HCT116 (cell line): Measurements from ENCODE around the gene TPX2. TPM values are rescaled to one million over a fixed set of nuclear protein-coding genes. Genes with fewer than 3 reads are reported as not detected.

Experiments
- ATAC-seq: fragments of 200-7000 bp; cut with Tn5 transposase; 2 replicates; pipeline ENCODE4 v1.9.1; 2020; ENCODE audit warnings: mild to moderate bottlenecking, moderate library complexity
- BruUV-seq: library from RNA; stranded (reverse); fragments of 400-500 nt; replicated peaks from 2 replicates; lab custom pipeline; 2021; lab: Mats Ljungman, UMichigan
- CTCF ChIA-PET: fragments of 300-600 bp; sonication (Branson Sonifier 250); formaldehyde crosslinking; loops from one replicate; lab custom pipeline; 2021; ENCODE audit warnings: antibody characterized with exemption; lab: Charles Lee
- POLR2A ChIA-PET: fragments of 300-600, 350-600 bp; sonication (Branson Sonifier 250); formaldehyde crosslinking; loops from one replicate; lab custom pipeline; 2021; ENCODE audit warnings: antibody characterized with exemption; lab: Charles Lee
- RAD21 ChIA-PET, 2 experiments: fragments of 300-600 bp; sonication (Branson Sonifier 250); formaldehyde crosslinking; loops; one replicate each; lab custom pipeline; 2023; ENCODE audit warnings: low total read pairs in 2 of 2; ENCODE audit not compliant: uncharacterized antibody in 2 of 2, unreplicated experiment in 2 of 2, low non-redundant PET in 1 of 2; lab: Charles Lee
- DNase-seq: peaks from one replicate; pipeline ENCODE4 v3.0.0-alpha.2; 2010; ENCODE audit warnings: low read depth, low spot score
- H2AFZ ChIP-seq: fragments of 200-600 bp; shearing (Covaris generic), sonication (generic); 2 replicates; pipeline ENCODE4 v1.6.1; 2017; ENCODE audit warnings: low read depth, mixed run types, mixed read lengths, antibody characterized with exemption, low read length; ENCODE audit not compliant: poor library complexity, severe bottlenecking
- H3K27ac ChIP-seq: 2 replicates; pipeline ENCODE4 v1.5.1; 2012; ENCODE audit warnings: low read depth, low read length
- H3K27me3 ChIP-seq: fragments of 200-600 bp; sonication (generic); 2 replicates; pipeline ENCODE4 v1.6.1; 2016; ENCODE audit warnings: mixed run types, low read length, mixed read lengths; ENCODE audit not compliant: insufficient read depth
- H3K36me3 ChIP-seq, 2 experiments: fragments of 200-500 bp in 1 of 2; fragments of 200-600 bp in 1 of 2; sonication (Bioruptor generic) in 1 of 2; sonication (generic) in 1 of 2; 2 replicates each; pipeline versions ENCODE4 v1.5.1 to v1.6.1; 2014 to 2016; ENCODE audit warnings: low read length in 2 of 2, inconsistent platforms in 1 of 2, mixed read lengths in 1 of 2, mixed run types in 1 of 2; ENCODE audit not compliant: insufficient read depth in 2 of 2, control insufficient read depth in 1 of 2
- H3K4me1 ChIP-seq, 2 experiments: fragments of 200-600 bp in 1 of 2; sonication (generic) in 1 of 2; 2 replicates each; pipeline versions ENCODE4 v1.5.1 to v1.6.1; 2012 to 2017; ENCODE audit warnings: low read length in 2 of 2, inconsistent platforms in 1 of 2, mild to moderate bottlenecking in 1 of 2, mixed read lengths in 1 of 2, mixed run types in 1 of 2, moderate library complexity in 1 of 2; ENCODE audit not compliant: insufficient read depth in 2 of 2, control insufficient read depth in 1 of 2
- H3K4me2 ChIP-seq: fragments of 200-600 bp; sonication (generic); 2 replicates; pipeline ENCODE4 v1.6.1; 2017; ENCODE audit warnings: mixed run types, low read length, mixed read lengths
- H3K4me3 ChIP-seq, 2 experiments: fragments of 200-600 bp in 1 of 2; sonication (generic) in 1 of 2; replicated peaks in 1 of 2; 2 replicates each; pipeline ENCODE4 v1.5.1; 2011 to 2016; ENCODE audit warnings: low read length in 2 of 2, control low read depth in 1 of 2, low read depth in 1 of 2, mild to moderate bottlenecking in 1 of 2, mixed read lengths in 1 of 2, mixed run types in 1 of 2
- H3K79me2 ChIP-seq: fragments of 200-600 bp; sonication (generic); 2 replicates; pipeline ENCODE4 v1.6.1; 2017; ENCODE audit warnings: mild to moderate bottlenecking, mixed run types, low read length, moderate library complexity, mixed read lengths; ENCODE audit not compliant: insufficient read depth
- H3K9ac ChIP-seq: fragments of 200-600 bp; sonication (generic); 2 replicates; pipeline ENCODE4 v1.6.1; 2016; ENCODE audit warnings: low read length, mixed read lengths
- H3K9me2 ChIP-seq: fragments of 200-600 bp; sonication (generic), shearing (Covaris generic); 2 replicates; pipeline ENCODE4 v1.6.1; 2017; ENCODE audit warnings: mixed run types, mild to moderate bottlenecking, moderate library complexity; ENCODE audit not compliant: insufficient read depth
- H3K9me3 ChIP-seq, 2 experiments: fragments of 200-500 bp in 1 of 2; fragments of 200-600 bp in 1 of 2; sonication (Bioruptor generic) in 1 of 2; sonication (generic) in 1 of 2; 2 replicates each; pipeline ENCODE4 v1.6.1; 2014 to 2017; ENCODE audit warnings: low read length in 2 of 2, mixed read lengths in 2 of 2, inconsistent platforms in 1 of 2, low read depth in 1 of 2, mild to moderate bottlenecking in 1 of 2, mixed run types in 1 of 2, moderate library complexity in 1 of 2; ENCODE audit not compliant: control insufficient read depth in 1 of 2, insufficient read depth in 1 of 2
- H4K20me1 ChIP-seq: fragments of 200-600 bp; sonication (generic), shearing (Covaris generic); 2 replicates; pipeline ENCODE4 v1.6.1; 2017; ENCODE audit warnings: mixed run types, mild to moderate bottlenecking, moderate library complexity; ENCODE audit not compliant: insufficient read depth
- ATF3 ChIP-seq: IDR thresholded peaks from 2 replicates; pipeline ENCODE4 v1.6.1; 2012
- CBX3 ChIP-seq: IDR thresholded peaks from 2 replicates; pipeline ENCODE4 v1.6.1; 2012; ENCODE audit warnings: low read depth
- EGR1 ChIP-seq: IDR thresholded peaks from 2 replicates; pipeline ENCODE4 v1.6.1; 2012; ENCODE audit warnings: low read depth
- POLR2AphosphoS5 ChIP-seq: IDR thresholded peaks from 2 replicates; pipeline ENCODE4 v1.6.1; 2011; ENCODE audit warnings: mild to moderate bottlenecking, low read depth, low read length, moderate library complexity
- RAD21 ChIP-seq: IDR thresholded peaks from 2 replicates; pipeline ENCODE4 v1.6.1; 2012; ENCODE audit warnings: low read depth, mild to moderate bottlenecking
- REST ChIP-seq: IDR thresholded peaks from 2 replicates; pipeline ENCODE4 v1.6.1; 2012; ENCODE audit warnings: low read depth
- TCF7L2 ChIP-seq: IDR thresholded peaks from 2 replicates; pipeline ENCODE4 v1.7.0; 2011; ENCODE audit warnings: borderline replicate concordance, inconsistent platforms; ENCODE audit not compliant: insufficient read depth, insufficient read length; ENCODE audit errors: extremely low read depth
- intact Hi-C: fragments of 100-400 bp; cut with micrococcal nuclease; formaldehyde crosslinking; loops from 2 replicates; pipeline ENCODE4 v1.10.0; 2022
- total RNA-seq: library from RNA; stranded (reverse); gene quantifications from one replicate; pipeline ENCODE4 v1.2.1, GENCODE V29; 2021; ENCODE audit not compliant: unreplicated experiment

Gene TPX2
- total RNA-seq, 1 experiment from 2014 or later = 163 TPM

- DNase-seq (no peak), ATAC-seq (no peak)
- Histone ChIP-seq H3K9me3 (no peaks in the 10 kb centered on the region), H3K27ac (no peak overlapping the region), H3K9me2 (no peaks in the 10 kb centered on the region), H3K9ac (no peak overlapping the region), H3K36me3 (peaks cover 55 to 70% of the 10 kb centered on the region in 2 experiments), H3K4me3 (no peak overlapping the region), H3K79me2 (peaks cover 16% of the 10 kb centered on the region), H4K20me1 (peaks cover 4% of the 10 kb centered on the region), H3K4me2 (no peak overlapping the region), H3K27me3 (no peaks in the 10 kb centered on the region), H3K4me1 (no peaks in the 10 kb centered on the region), H2AFZ (no peak overlapping the region)
- no peak for TF ChIP-seq EGR1
- TF ChIP-seq REST = no peak
- no peak for TF ChIP-seq ATF3
- no peak for TF ChIP-seq RAD21
- TF ChIP-seq CBX3 = no peak
- no peak for TF ChIP-seq POLR2AphosphoS5
- no peak for TF ChIP-seq TCF7L2
- POLR2A ChIA-PET = no interaction called here
- RAD21 ChIA-PET = no interaction called here
- BruUV-seq = no TSS peak
- CTCF ChIA-PET = no interaction called here
- intact Hi-C loops = no loop called here
Observed at GRCh38 chr20:31801508-31801907, 62.4 kb downstream of the TPX2 start.
